COLO829 (cell line): Measurements from ENCODE around the gene DNAJC13.

Experiments used
- DNase-seq: peaks from one replicate; pipeline ENCODE4 v3.0.0; 2012; ENCODE audit warnings: low spot score

DNAJC13 gene

GRCh38 chr3:132405188-132405587, 12.1 kb upstream of the DNAJC13 start:
- DNase-seq = no peak

GRCh38 chr3:132405609-132406299, 11.5 kb upstream of the DNAJC13 start:
- no peak for DNase-seq

- no peak for DNase-seq
Observed at GRCh38 chr3:132406587-132406986, 10.7 kb upstream of the DNAJC13 start.

- no peak for DNase-seq
Observed at GRCh38 chr3:132407025-132407424, 10.3 kb upstream of the DNAJC13 start.

GRCh38 chr3:132414841-132415240, 2.5 kb upstream of the DNAJC13 start:
- no peak for DNase-seq

- no peak for DNase-seq
Observed at GRCh38 chr3:132416161-132416560, 1.1 kb upstream of the DNAJC13 start.

- DNase-seq = peak; percentile 79
Observed at GRCh38 chr3:132417695-132418411, 551 bp downstream of the DNAJC13 start.

- DNase-seq = no peak
Observed at GRCh38 chr3:132418916-132419315, 1.6 kb downstream of the DNAJC13 start.

GRCh38 chr3:132421832-132422231, 4.5 kb downstream of the DNAJC13 start:
- DNase-seq = no peak

GRCh38 chr3:132422531-132422930, 5.2 kb downstream of the DNAJC13 start:
- DNase-seq = no peak

GRCh38 chr3:132432639-132433038, 15.3 kb downstream of the DNAJC13 start:
- DNase-seq = peak; percentile 98

- peak; percentile 68 for DNase-seq
Observed at GRCh38 chr3:132433121-132433520, 15.8 kb downstream of the DNAJC13 start.

GRCh38 chr3:132435224-132435910, 18.1 kb downstream of the DNAJC13 start:
- DNase-seq = no peak

- no peak for DNase-seq
Observed at GRCh38 chr3:132435911-132436425, 18.7 kb downstream of the DNAJC13 start.

GRCh38 chr3:132443421-132443820, 26.1 kb downstream of the DNAJC13 start:
- DNase-seq = no peak

- DNase-seq = no peak
Observed at GRCh38 chr3:132444383-132444782, 27.1 kb downstream of the DNAJC13 start.

GRCh38 chr3:132445817-132446216, 28.5 kb downstream of the DNAJC13 start:
- peak; percentile 79 for DNase-seq

- peak; percentile 53 for DNase-seq
Observed at GRCh38 chr3:132448216-132448961, 31.1 kb downstream of the DNAJC13 start.

- DNase-seq = no peak
Observed at GRCh38 chr3:132456136-132456535, 38.8 kb downstream of the DNAJC13 start.

GRCh38 chr3:132456571-132456970, 39.3 kb downstream of the DNAJC13 start:
- no peak for DNase-seq

- DNase-seq = no peak
Observed at GRCh38 chr3:132457286-132457685, 40.0 kb downstream of the DNAJC13 start.

- DNase-seq = no peak
Observed at GRCh38 chr3:132459551-132459950, 42.2 kb downstream of the DNAJC13 start.
